OCI-LY3 (cell line): ENCODE data around the gene OGFR.

Experiments used
- CTCF ChIP-seq: fragments of 200-600, 300-600 bp; sonication (generic); IDR thresholded peaks from 2 replicates; pipeline ENCODE4 v1.5.1; 2014; ENCODE audit warnings: antibody characterized with exemption, low read length, low read depth
- EZH2phosphoT487 ChIP-seq: fragments of 200-600 bp; shearing (Covaris generic); IDR thresholded peaks from 2 replicates; pipeline ENCODE4 v1.6.1; 2018; ENCODE audit warnings: antibody characterized with exemption, mixed run types, low read depth

GRCh38 chr20:62788607-62789006, 16.0 kb upstream of the OGFR start:
- TF ChIP-seq CTCF, result no peak
- no peak for TF ChIP-seq EZH2phosphoT487
